NCI-H748 treated with DMSO at 0.1 percent for 48 hours (cell line): ENCODE results near the gene TUNAR.

Source experiments
- DNase-seq: peaks from one replicate; lab custom pipeline; 2025; lab: John Stamatoyannopoulos, UW

The TUNAR gene

GRCh38 chr14:95876761-95877538 is at the start of gene TUNAR:
Gene TUNAR (plus strand): TSS chr14:95876832.
- no peak for DNase-seq

- DNase-seq = no peak
Observed at GRCh38 chr14:95828649-95829265, 47.9 kb upstream of the TUNAR start.

- DNase-seq = no peak
Observed at GRCh38 chr14:95829321-95829720, 47.3 kb upstream of the TUNAR start.

GRCh38 chr14:95830386-95830785 is 46.2 kb upstream of the TUNAR start:
- no peak for DNase-seq

- DNase-seq = no peak
Observed at GRCh38 chr14:95831041-95831440, 45.6 kb upstream of the TUNAR start.

- DNase-seq = no peak
Observed at GRCh38 chr14:95831468-95831867, 45.2 kb upstream of the TUNAR start.

- DNase-seq = no peak
Observed at GRCh38 chr14:95832012-95832411, 44.6 kb upstream of the TUNAR start.

GRCh38 chr14:95833429-95833828 is 43.2 kb upstream of the TUNAR start:
- no peak for DNase-seq

GRCh38 chr14:95834496-95834895 is 42.1 kb upstream of the TUNAR start:
- DNase-seq = no peak

GRCh38 chr14:95835121-95835730 is 41.4 kb upstream of the TUNAR start:
- DNase-seq = no peak

- no peak for DNase-seq
Observed at GRCh38 chr14:95838862-95839261, 37.8 kb upstream of the TUNAR start.

- DNase-seq = no peak
Observed at GRCh38 chr14:95840094-95840700, 36.4 kb upstream of the TUNAR start.

- no peak for DNase-seq
Observed at GRCh38 chr14:95841668-95842067, 35.0 kb upstream of the TUNAR start.

GRCh38 chr14:95849761-95850160 is 26.9 kb upstream of the TUNAR start:
- no peak for DNase-seq

- DNase-seq = no peak
Observed at GRCh38 chr14:95850429-95850828, 26.2 kb upstream of the TUNAR start.

GRCh38 chr14:95855606-95856005 is 21.0 kb upstream of the TUNAR start:
- no peak for DNase-seq

GRCh38 chr14:95857275-95857674 is 19.4 kb upstream of the TUNAR start:
- no peak for DNase-seq

GRCh38 chr14:95858893-95859292 is 17.7 kb upstream of the TUNAR start:
- no peak for DNase-seq

GRCh38 chr14:95862243-95862642 is 14.4 kb upstream of the TUNAR start:
- no peak for DNase-seq

GRCh38 chr14:95863295-95863694 is 13.3 kb upstream of the TUNAR start:
- no peak for DNase-seq

- DNase-seq = no peak
Observed at GRCh38 chr14:95869776-95870175, 6.9 kb upstream of the TUNAR start.

GRCh38 chr14:95870772-95871171 is 5.9 kb upstream of the TUNAR start:
- DNase-seq = no peak

- peak; percentile 66 for DNase-seq
Observed at GRCh38 chr14:95871531-95871930, 5.1 kb upstream of the TUNAR start.
